IPS-11a (cell line): Measurements from ENCODE around the gene SH2D3A.
"Not testable (repeated sequence)": the region's sequence is repeated elsewhere in the genome, so short reads cannot be mapped to it uniquely, and the experiment has no call there.

Experiments
- H3K4me3 ChIP-seq: one replicate; pipeline ENCODE4 v1.5.1; 2013; ENCODE audit warnings: low read depth, low read length, control low read depth

SH2D3A gene

GRCh38 chr19:6790194-6791128, 23.2 kb upstream of the SH2D3A start:
- H3K4me3 ChIP-seq: no peak overlapping the region

- no peak overlapping the region for H3K4me3 ChIP-seq
These were observed 21.7 kb upstream of the SH2D3A start for GRCh38 chr19:6788896-6789295.

- H3K4me3 ChIP-seq: no peak overlapping the region
These were observed 20.2 kb upstream of the SH2D3A start for GRCh38 chr19:6787393-6787792.

GRCh38 chr19:6779206-6779605, 12.0 kb upstream of the SH2D3A start:
- H3K4me3 ChIP-seq: no peak overlapping the region

GRCh38 chr19:6778386-6778785, 11.2 kb upstream of the SH2D3A start:
- no peak overlapping the region for H3K4me3 ChIP-seq

- H3K4me3 ChIP-seq: no peak overlapping the region
These were observed 10.2 kb upstream of the SH2D3A start for GRCh38 chr19:6777434-6777833.

GRCh38 chr19:6776999-6777398, 9.8 kb upstream of the SH2D3A start:
- no peak overlapping the region for H3K4me3 ChIP-seq

GRCh38 chr19:6776045-6776444, 8.8 kb upstream of the SH2D3A start:
- H3K4me3 ChIP-seq: not testable (repeated sequence)

GRCh38 chr19:6774821-6775707, 7.8 kb upstream of the SH2D3A start:
- no peak overlapping the region for H3K4me3 ChIP-seq

GRCh38 chr19:6773323-6773931, 6.2 kb upstream of the SH2D3A start:
- H3K4me3 ChIP-seq: no peak overlapping the region

- H3K4me3 ChIP-seq: no peak overlapping the region
These were observed 5.7 kb upstream of the SH2D3A start for GRCh38 chr19:6772866-6773322.

GRCh38 chr19:6772028-6772865, 5.0 kb upstream of the SH2D3A start, which contains the start of gene VAV1:
Gene VAV1 (plus strand): TSS chr19:6772708. CDS start chr19:6772808, 100 bp downstream.
- no peak within 1 kb of the TSS for H3K4me3 ChIP-seq

- not testable (repeated sequence) for H3K4me3 ChIP-seq
These were observed 4.4 kb upstream of the SH2D3A start for GRCh38 chr19:6771648-6772027.

GRCh38 chr19:6769006-6769619, 1.9 kb upstream of the SH2D3A start:
- H3K4me3 ChIP-seq: no peak overlapping the region

- H3K4me3 ChIP-seq: peak overlapping the region; percentile 22
These were observed 1.1 kb upstream of the SH2D3A start for GRCh38 chr19:6768236-6768785.

- peak overlapping the region; percentile 90 for H3K4me3 ChIP-seq
These were observed 216 bp downstream of the SH2D3A start for GRCh38 chr19:6767081-6767356.

- peak overlapping the region; percentile 90 for H3K4me3 ChIP-seq
These were observed 716 bp downstream of the SH2D3A start for GRCh38 chr19:6766357-6767080.

GRCh38 chr19:6765738-6766356, 1.4 kb downstream of the SH2D3A start:
- peak overlapping the region; percentile 90 for H3K4me3 ChIP-seq
